Stimulated activated CD4-positive, alpha-beta T cell treated with anti-CD3 and anti-CD28 coated beads, Interleukin-4, amount 100 ng/mL, for 1 hour (primary cell): ENCODE measurements around the gene ALLC.
"Not testable (repeated sequence)": the region's sequence is repeated elsewhere in the genome, so short reads cannot be mapped to it uniquely, and the experiment has no call there.

ENCODE experiments used
- DNase-seq: peaks from one replicate; pipeline ENCODE4 v3.0.0-alpha.2; 2020

The ALLC gene

DNA sequence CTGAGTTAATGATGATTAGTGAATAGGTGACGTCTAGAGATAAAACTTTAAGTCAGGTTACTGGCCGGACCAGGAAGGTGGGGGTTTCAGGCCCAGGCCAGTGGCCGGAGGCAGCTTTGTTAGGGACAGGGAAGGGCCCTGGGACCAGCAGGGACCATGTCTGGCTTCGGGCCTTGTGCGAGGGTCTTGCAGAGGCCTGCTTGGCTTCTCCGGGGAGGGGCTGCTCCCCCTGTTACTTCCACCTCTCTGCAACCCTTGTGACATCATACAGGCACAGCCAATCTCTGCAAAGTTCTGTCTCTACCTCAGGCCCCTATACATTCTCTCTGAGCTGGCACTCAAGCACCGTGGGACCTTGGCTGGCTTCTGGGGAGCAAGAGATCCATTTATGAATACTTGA, at the start of gene ALLC:
TSS of gene ALLC (plus strand) at position 320 of the 400 bp plus-strand sequence. CDS start 12,958 bp downstream, outside the sequence.
- no peak for DNase-seq

DNA sequence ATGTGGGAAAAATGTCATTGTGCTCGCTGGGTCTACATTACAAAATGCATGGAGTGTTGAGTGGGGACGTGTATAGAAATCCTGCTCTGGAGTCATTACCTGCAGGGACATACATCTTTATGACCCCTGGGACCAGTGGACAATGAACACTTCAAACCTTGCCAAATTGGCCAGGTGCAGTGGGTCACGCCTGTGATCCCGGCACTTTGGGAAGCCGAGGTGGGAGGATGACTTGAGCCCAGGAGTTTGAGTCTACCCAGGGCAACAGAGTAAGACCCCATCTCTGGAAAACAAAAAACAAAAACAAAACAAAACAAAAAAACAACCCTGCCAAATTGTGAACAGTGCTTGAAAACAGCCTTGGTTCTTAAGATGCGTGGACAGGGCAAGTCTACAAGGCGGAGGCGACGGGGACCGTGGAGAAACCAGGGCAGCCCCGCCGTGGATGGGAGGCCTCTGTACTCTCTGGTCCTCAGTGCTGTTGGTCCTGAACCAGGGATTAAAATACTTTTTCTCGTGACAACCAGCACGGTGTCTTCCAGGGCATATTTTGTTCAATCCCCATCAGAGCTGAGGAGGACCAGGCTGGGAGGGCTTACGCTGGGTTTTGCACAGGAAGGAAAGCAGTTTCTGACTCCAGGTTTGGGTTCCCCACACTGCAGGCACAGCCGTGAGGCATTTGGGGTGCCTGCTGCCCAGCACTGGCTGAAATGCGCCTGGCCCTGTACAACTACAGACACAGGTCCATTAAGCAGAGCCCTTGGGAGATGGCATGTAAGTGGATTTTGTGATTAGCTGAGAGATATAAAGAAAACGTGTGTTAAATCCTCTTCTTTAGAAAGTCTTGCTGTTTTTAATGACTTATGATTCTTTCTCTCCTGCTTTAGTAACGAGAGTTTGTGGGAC, 49.4 kb upstream of the ALLC start:
- no peak for DNase-seq

DNA sequence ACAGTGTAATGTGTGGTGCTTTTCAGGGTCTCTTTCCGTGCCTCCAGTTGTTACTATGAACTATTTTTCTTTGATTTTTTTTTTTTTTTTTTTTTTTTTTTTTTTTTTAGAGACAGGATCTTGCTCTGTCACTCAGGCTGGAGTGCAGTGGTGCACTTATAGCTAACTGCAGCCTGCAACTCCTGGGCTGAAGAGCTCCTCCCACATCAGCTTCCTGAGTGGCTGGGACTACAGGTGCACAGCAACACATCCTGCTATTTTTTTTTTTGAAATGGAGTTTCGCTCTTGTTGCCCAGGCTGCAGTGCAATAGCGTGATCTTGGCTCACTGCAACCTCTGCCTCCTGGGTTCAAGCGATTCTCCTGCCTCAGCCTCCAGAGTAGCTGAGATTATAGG, 48.7 kb upstream of the ALLC start:
- not testable (repeated sequence) for DNase-seq

DNA sequence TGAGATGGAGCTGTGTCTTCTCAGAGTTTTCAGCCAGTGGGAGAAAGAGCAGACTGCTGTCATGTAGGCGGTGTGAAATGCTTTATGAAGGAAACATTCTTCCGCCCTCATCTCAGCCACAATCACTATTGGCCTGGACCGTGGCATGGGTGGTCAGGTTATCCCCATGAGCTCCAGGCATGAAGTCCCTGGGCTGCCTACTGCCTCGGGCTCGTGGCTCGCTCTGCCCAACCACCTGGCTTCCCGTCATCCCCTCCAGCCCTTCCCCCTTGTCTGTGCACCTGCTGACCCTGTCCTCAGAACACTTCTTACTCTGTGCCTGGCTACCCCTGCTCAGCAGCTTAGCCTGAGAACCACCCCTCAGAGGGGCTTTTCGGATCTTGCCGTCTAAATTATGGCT, 47.6 kb upstream of the ALLC start:
- DNase-seq, result no peak

DNA sequence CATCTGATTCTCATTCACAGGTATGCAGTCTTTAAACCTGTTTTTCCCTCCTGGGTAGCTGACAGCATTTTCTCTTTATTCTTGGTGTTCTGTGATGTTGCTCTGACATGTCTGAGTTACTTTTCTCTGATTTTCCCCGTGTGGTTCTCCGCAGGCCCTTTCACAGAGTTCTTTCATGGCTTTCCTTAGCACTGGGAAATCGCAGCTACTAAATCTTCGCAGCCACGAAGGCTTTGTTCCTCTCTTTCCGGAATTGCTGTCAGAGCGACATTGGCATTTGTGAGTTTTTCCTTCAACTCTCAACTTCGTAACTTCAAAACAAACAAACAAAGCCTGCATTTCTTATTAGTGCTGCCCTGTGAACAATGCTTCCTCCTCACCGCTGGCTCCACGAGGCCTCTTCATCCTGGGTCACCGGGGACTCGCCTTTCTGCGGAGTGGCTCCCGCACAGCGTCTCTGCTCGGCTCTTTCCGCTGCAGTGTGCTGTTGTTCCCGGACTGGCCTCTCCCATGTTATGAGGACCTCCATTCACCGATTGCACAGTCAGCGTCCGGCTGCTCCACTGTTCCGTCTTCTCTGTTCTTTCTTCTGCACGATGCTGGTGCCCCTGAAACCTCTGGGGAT, 47.0 kb upstream of the ALLC start:
- no peak for DNase-seq

DNA sequence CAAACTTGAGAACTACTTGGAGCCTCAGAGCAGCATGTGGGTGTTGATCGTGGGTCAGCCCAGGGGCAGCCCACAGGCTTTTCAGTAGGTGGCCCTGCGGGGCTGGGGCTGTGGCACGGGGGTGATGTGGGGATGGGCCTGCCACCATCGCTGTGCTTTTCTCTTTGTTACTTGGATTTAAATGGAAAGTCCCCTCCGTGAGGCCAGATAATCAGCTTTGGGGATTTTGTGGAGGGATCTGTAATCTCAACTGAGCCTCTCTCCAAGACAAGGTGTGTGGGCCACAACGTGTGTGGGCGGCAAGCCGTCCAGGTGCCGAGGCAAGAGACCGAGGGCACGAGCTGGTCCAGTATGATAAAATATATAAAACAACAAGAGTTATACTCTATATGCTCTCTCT, 46.4 kb upstream of the ALLC start:
- DNase-seq, result no peak

DNA sequence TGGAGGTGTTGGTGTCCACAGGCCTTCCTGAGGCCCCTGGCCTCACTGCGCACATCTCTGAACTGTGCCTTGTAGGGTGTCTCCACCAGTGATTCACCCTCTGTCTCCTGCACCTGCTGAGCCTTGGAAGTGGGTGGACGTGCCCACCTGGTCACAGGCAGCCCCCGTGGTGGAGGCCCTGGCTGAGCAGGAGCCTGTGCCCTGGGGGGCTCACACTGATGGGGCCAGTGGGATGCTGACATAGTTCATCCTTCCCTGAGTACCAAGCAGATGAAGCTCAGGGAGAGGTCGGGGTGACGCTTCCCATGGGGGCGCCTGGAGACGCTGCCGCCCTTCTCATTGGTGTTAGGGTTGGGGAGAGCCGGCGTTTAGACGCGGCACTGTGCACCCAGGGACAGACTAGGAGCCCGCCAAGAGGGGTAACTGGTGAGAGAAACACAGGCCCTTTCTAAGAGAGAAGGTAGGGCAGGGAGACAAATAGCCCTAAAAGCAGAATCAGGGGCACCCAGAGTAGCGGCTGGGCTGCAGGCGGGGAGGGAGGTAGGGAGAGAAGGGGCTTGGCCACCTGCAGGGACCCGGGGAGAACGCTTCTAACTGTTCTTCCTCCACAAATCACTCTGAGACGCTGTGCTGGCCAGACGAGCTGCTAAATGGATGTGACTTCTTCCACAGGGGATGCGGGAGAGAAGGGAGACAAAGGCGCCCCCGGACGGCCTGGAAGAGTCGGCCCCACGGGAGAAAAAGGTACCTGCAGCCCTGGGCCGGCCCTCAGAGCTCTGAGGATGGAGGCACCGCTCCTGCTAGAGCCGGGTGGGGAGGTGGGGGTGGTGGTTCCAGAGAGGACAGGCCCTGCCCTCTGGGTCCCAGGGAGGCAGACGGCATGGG, 45.1 kb upstream of the ALLC start:
- no peak for DNase-seq

DNA sequence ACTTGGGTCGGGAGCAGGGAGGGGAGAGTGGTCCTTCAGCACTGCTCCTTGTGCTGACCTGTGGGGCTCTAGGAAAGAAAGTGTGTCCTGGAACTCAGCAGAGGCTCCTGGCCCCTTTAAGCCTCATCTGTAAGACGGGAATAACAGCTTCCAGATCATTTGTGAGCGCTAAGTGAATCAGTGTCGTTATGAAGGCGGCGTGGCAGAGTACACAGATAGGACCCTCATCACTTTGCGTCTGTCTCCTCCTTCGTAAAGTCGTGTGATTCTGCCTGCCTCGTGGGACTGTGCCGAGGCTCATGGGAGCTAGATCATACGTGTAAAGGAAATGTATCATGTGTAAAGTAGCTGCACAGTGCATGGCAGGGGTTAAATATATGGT, 44.5 kb upstream of the ALLC start:
- DNase-seq, result no peak

DNA sequence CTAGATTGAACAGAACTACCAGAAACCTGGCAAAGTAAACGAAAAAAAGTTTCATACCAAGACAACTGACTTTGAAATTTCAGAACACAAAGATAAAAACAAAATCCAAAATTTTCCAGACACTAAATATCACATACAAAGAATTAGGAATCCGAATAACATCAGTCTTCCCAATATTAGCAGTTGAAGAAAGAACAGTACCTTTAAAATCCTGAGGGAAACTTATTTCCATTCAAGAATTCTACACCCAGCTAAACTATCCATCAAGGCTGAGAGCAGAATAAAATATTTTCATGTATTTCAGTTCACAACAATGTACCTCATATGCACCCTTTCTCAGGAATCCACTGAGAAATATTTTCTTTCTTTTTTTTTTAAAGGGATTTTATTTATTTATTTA, 43.3 kb upstream of the ALLC start:
- not testable (repeated sequence) for DNase-seq

DNA sequence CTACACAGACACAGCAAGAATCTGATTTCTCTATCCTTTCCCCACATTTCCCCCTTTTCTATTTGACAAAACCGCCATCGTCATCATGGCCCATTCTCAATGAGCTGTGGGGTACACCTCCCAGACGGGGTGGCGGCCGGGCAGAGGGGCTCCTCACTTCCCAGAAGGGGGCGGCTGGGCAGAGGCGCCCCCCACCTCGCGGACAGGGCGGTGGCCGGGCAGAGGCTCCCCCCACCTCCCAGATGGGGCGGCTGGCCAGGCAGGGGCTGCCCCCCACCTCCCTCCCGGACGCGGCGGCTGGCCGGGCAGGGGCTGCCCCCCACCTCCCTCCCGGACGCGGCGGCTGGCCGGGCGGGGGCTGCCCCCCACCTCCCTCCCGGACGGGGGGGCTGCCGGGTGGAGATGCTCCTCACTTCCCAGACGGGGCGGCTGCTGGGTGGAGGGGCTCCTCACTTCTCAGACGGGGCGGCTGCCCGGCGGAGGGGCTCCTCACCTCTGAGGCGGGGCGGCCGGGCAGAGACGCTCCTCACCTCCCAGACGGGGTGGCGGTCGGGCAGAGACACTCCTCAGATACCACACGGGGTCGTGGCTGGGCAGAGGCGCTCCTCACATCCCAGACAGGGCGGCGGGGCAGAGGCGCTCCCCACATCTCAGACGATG, 42.3 kb upstream of the ALLC start:
- DNase-seq, result not testable (repeated sequence)

DNA sequence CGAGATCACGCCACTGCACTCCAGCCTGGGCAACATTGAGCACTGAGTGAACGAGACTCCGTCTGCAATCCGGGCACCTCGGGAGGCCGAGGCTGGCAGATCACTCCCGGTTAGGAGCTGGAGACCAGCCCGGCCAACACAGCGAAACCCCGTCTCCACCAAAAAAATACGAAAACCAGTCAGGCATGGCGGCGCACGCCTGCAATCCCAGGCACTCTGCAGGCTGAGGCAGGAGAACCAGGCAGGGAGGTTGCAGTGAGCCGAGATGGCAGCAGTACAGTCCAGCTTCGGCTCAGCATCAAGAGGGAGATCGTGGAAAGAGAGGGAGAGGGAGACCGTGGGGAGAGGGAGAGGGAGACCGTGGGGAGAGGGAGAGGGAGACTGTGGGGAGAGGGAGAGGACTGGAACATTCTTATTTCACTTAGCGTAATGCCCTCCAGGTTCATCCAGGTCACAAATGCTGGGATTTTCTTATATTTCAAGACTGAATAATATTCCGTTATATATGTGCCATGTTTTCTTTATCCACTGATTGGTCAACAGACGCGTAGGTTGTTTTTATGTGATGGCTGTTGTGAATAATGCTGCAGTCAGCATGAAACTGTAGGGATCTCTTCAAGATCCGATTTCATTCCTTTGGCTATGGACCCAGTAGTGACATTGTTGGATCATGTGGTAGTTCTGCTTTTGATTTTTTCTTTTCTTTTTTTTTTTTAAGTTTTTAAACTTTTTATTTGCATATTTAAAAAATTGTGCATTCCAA, 41.4 kb upstream of the ALLC start:
- not testable (repeated sequence) for DNase-seq

DNA sequence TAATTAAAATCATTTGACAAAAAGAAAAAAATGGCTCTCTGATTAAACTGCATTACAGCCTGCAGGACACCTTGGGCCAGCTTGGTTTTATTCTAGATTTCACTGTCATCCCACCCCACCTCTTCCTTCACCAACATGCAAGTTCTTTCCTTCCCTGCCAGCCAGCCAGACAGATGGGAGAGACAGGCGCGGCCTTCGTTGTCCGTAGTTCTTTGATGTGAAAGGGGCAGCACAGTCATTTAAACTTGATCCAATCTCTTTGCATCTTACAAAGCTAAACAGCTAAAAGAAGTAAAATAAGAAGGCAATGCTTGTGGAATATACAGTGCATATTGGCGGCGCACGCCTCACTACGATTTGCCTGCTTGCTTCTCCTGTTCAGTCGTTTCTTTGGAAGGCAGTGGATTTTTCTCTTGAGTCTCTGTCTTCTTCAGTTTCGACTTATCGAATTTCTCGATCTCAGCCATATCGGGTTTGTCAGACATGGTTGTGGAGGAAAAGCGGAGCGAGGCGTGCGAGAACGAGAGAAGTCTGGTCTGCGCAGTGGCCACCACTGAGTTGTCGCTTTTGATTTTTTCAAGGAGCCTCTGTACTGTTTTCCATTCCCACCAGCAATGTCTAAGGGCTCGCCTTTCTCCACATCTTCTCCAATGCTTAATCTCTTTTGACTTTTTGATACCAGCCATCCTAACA, 40.7 kb upstream of the ALLC start:
- DNase-seq, result no peak

DNA sequence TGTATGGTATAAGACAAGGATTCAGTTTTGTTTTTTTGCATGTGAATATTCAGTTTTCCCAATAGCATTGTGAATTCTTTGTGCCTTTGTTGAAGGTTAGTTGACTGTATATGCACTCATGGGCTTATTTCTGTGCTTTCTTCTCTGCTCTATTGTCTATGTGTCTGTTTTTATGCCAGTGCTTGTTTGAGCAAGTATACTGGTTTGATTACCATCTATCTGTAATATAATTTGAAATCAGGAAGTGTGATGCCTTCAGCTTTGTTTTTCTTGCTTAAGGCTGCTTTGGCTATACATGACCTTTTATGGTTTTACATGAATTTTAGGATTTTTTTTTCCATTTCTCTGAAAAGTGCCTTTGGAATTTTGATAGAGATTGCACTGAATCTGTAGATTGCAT, 39.6 kb upstream of the ALLC start:
- no peak for DNase-seq

DNA sequence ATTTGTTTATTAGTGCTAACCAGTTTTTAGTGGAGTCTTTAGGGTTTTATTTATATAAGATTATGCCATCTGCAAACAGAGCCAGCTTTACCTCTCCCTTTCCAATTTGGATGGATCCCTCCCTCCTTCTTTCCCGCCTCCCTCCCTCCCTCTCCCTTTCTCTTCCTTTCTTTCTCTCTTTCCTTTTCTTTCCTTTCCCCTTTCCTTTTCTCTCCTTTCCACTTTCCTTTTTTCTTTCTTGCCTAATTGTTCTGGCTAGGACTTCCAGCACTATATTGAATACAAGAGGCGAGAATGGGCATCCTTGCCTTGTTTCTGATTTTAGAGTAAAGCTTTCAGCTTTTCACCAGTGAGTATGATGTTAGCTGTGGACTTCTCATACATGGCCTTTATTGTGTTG, 39.0 kb upstream of the ALLC start:
- DNase-seq, result no peak

DNA sequence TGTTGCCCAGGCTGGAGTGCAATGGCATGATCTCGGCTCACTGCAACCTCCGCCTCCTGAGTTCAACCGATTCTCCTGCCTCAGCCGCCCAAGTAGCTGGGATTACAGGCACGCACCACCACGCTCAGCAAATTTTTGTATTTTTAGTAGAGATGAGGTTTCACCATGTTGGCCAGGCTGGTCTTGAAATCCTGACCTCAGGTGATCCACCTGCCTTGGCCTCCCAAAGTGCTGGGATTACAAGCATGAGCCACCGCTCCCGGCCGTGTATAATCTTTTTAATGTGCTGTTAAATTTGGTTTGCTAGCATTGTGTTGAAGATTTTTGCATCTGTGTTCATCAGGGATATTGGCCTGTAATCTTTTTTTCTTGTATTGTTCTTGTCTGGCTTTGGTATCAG, 38.3 kb upstream of the ALLC start:
- not testable (repeated sequence) for DNase-seq

DNA sequence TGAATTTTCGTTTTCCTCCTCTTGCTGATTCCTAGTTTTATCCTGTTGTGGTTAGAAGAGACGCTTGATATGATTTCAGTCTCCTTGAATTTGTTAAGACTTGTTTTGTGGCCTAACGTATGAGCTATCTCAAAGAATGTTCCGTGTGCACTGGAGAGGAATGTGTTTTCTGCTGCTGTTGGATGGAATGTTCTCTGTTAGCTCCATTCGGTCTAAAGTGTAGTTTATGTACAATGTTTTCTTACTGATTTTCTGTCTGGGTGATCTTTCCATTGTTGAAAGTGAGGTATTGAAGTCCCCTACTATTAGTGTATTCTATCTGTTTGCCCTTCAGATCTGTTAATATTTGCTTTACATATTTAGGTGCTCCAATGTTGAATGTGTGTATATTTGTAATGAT, 37.2 kb upstream of the ALLC start:
- no peak for DNase-seq

DNA sequence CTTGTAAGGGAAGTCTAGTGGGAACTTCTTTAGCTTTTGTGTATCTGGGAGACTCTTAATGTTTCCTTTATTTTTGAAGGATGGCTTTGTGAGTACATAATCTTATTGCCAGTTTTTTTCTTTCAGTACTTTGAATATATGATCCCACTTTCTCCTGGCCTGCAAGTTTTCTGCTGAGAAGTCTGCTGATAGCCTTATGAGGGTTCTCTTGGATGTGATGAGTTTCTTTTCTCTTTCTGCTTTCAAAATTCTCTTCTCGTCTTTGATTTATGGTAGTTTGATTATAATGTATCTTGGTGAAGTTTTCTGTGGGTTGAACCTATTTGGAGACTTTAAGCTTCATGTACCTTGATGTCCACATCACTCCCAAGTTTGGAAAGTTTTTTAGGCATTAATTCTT, 35.0 kb upstream of the ALLC start:
- no peak for DNase-seq

DNA sequence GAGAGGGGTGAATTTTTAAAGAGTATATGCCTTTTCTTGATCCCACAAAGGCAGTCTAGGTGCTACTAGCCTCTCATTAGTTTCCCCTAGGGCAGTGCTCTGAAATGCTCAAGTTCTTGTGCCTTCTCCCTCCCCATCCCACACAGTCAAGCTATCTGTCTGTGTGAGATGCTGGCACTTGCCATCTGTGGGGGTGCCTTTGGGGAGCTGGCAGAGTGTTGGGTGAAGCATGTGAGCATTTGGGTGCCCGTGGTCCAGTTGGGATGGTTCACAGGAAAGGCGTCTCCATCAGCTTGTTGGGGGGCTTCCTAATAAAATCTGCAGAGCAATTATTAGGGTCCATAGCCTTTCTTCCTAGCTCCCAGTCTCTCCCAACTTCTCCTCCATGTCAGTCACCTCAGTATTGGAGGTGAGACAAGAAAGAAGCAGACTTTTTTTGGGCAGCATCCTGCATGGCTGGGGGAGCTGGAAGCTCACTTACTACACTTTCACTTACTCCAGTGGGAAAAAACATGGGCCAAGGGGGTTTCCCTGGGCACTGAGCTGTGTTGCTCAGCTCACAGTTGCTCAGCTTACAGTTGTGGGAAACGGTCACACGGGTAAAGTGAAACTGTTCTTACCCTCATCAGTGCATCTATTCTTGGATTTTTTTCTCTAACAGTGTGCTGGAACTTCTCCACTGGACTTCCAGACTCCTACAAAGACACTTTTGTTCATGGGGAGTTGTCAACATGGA, 33.8 kb upstream of the ALLC start:
- DNase-seq, result no peak

DNA sequence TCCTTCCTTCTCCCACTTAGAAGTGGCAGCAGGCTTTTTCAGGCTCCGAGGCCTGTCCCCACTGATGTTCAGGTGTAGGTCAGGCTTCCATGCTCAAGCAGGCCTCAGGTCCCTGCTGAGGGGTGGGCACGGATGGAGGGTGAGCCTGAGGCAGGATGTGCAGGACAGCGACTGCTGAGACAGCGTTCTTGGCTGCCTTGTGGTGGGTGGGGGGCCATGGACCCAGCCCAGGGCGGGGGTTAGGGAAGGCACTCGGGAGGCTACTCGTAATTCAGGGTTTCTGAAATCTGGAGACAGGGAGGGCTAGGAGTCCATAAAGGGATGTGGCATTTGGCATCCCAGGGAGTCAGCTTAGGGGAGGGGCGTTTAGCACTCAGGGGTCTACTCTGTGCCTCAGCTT, 32.8 kb upstream of the ALLC start:
- no peak for DNase-seq

DNA sequence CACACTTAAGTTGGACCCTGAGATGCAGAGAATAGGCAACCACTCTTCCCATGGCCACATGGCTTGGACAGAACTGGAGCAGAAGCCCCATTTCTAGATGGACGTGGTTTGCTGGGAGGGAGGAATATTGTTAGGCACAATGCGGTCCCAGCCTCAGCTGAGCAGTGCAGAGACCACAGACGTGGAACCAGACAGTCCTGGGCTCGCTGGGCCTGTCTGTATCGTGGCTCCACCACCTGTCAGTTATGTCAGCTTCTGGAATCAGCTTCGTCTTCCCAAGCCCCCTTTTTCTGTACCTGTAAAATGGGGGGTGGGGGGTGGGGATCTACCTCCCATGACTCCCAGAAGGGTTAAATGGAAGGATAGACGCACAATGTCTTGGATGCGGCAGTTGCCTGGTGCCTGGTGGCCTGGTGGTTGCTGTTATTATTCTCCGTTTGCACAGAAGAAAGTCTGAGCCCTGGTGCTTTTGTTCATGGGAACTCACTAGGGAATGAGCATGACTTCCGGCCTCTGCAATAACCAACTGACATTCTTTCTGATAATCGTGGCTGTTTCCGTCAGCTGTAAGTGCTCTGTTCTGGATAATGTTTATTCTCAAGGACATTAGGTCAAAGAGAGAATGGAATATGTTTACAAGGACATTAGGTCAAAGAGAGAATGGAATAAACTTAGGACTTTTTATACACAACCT, 31.7 kb upstream of the ALLC start:
- DNase-seq, result no peak
